NCI-H1417 (cell line): ENCODE results near the gene PFAS.

ENCODE experiments used
- DNase-seq, 3 experiments: peaks; one replicate each; lab custom pipeline; 2025; lab: John Stamatoyannopoulos, UW

PFAS gene

GRCh38 chr17:8294814-8295316 is 45.8 kb downstream of the PFAS start:
- no peak for DNase-seq

GRCh38 chr17:8300226-8300625 is 51.1 kb downstream of the PFAS start:
- no peak for DNase-seq

GRCh38 chr17:8300627-8301242 is 51.6 kb downstream of the PFAS start:
- DNase-seq = peak; percentile 58 to 74 (median 66)

DNA sequence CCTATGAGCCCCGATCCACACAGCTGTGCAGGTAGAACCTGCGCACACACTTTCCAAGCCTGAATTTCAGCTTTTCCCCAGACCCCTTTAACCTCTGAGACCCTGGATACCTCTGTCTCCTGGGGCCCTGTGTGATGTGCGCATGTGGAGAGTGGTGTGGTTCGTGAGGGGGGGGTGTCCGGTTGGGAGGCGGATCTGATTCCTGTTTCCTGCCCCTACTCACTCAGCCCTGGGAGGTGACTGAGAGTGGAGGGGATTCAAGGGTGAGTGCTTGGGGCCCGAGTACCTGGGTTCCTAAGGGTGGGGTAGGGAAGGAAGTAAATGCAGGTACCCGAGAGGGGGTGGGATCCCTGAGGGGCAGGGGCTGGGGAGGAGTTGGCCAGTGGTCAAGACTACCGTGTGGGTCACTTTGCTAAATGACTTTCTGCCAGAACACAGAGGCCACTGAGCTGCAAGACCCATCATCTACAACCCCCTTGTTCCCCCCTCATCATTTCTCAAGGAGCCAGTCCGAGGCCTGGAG is 61.6 kb downstream of the PFAS start:
- DNase-seq = no peak

GRCh38 chr17:8311131-8311790 is 62.2 kb downstream of the PFAS start:
- no peak for DNase-seq

GRCh38 chr17:8312251-8312650 is 63.2 kb downstream of the PFAS start:
- DNase-seq = no peak

GRCh38 chr17:8312726-8313600 is 63.9 kb downstream of the PFAS start:
- DNase-seq = no peak

DNA sequence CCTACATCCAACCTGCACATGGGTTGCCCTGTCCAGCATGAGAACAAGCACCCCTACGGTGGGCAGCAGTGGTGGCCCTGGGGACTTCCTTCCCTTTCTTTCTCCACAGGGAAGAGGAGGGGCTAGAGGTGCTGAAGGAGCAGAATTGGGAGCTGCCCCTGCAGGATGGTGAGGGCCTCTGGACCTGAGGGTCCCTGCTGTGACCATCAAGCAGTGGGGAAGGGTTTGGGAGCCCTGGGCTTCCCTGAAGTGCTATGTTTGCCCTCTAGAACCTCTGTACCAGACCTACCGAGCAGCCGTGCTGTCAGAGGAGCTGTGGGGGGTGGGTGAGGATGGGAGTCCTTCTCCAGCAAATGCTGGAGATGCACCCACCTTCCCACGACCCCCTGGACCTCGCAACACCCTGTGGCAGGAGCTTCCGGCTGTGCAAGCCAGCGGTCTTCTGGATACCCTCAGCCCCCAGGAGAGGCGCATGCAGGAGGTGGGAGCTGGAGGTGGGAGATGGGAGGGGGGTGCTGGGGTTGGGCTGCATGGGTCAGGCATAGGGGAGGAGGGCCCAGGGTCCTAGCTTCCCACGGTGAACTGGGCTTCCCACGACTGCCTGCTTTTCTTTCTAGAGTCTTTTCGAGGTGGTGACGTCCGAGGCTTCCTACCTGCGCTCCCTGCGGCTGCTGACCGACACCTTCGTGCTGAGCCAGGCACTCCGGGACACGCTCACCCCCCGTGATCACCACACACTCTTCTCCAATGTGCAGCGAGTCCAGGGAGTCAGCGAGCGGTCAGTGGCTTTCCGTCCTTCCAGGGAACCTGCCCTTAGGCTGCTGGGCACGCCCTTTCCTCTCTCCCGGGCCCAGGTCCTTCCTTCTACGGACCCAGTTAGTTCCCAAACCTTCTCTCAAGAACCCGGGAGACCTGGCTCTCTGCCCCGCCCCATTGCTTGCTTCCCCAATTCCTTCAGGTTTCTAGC is 66.0 kb downstream of the PFAS start:
- DNase-seq = peak in 1 of 3 experiments; percentile 38

- DNase-seq = peak in 2 of 3 experiments; percentile 24 to 39
Measured at GRCh38 chr17:8315764-8316217, 66.7 kb downstream of the PFAS start.

GRCh38 chr17:8318010-8318935 is 69.2 kb downstream of the PFAS start:
- no peak for DNase-seq
